Panc1 (cell line): ENCODE data around the gene CFD.

ENCODE experiments used
- REST ChIP-seq, 2 experiments: IDR thresholded peaks; 2 replicates each; pipeline ENCODE4 v1.6.1; 2011 to 2012; ENCODE audit warnings: low read depth in 2 of 2, control low read depth in 1 of 2, low read length in 1 of 2, mild to moderate bottlenecking in 1 of 2, moderate library complexity in 1 of 2; ENCODE audit not compliant: insufficient read depth in 1 of 2
- TCF7L2 ChIP-seq: IDR thresholded peaks from 2 replicates; pipeline ENCODE4 v1.6.1; 2011; ENCODE audit warnings: mild to moderate bottlenecking, low read depth, low read length, inconsistent platforms
- TF ChIP-seq, protein P1 (sequence below): fragments of 450-650 bp; IDR thresholded peaks from 2 replicates; pipeline ENCODE4 v1.5.1; 2017; ENCODE audit warnings: mild to moderate bottlenecking

GRCh38 chr19:821231-821824 lies 38.1 kb upstream of the CFD start:
- TF ChIP-seq, protein P1, sequence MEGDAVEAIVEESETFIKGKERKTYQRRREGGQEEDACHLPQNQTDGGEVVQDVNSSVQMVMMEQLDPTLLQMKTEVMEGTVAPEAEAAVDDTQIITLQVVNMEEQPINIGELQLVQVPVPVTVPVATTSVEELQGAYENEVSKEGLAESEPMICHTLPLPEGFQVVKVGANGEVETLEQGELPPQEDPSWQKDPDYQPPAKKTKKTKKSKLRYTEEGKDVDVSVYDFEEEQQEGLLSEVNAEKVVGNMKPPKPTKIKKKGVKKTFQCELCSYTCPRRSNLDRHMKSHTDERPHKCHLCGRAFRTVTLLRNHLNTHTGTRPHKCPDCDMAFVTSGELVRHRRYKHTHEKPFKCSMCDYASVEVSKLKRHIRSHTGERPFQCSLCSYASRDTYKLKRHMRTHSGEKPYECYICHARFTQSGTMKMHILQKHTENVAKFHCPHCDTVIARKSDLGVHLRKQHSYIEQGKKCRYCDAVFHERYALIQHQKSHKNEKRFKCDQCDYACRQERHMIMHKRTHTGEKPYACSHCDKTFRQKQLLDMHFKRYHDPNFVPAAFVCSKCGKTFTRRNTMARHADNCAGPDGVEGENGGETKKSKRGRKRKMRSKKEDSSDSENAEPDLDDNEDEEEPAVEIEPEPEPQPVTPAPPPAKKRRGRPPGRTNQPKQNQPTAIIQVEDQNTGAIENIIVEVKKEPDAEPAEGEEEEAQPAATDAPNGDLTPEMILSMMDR = no peak
- TF ChIP-seq REST (IDR thresholded peaks at IDR 0.05; ENCODE audit: insufficient read depth in 1 of 2, low read depth in 2 of 2, low read length in 1 of 2) = no peak
- TF ChIP-seq TCF7L2 = no peak
